ENCODE results near the gene PRPF19. TPM values are rescaled to one million over a fixed set of nuclear protein-coding genes. Genes with fewer than 3 reads are reported as not detected.

PRPF19 gene
- total RNA-seq, 3 donors from 2014 or later (not counting 1 experiment from before 2014, with no cell fraction given): 61.0 to 69.7 (median 67.5) TPM

DNA sequence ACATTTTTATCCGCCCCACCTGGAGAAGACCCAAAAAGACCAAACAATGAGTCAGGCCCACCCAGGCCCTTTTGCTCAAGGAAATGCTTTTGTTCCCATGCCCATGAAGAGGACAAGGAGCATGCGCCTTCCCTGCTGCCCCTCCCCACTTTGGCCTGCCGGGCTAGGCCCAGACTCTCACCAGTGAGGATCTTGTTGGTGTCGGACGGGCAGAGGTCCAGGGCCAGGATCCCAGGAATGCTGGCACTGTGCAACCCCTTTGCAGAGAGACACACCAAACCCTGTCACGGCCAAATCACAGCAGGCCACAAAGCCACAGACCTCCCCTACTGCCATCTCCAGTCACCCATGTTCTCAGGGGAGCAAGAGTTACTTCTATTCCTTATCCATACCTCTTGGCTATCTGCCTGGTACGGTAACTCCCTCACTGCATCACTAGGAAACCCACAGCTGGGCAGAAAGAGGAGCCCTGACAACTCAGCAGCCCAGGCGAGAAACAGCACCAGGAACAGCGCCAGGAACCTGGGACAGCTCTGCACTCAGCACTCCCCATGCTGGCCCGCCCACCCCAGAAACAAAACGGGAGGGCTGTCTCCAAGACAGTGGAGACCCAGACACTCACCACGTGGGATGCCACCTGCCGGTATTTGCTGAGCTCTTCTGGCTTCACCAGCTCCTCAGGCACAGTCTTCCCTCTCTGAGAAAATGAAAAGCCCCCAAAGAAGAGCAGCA is 5.5 kb downstream of the PRPF19 start:
- Histone ChIP-seq H3K27ac (ENCODE audit: low read length) (no peak overlapping the region), H3K4me1 (ENCODE audit: control insufficient read depth, insufficient read depth, low read length) (peaks cover 15% of the 10 kb centered on the region), H3K9me3 (ENCODE audit: control insufficient read depth, insufficient read depth, low read length) (no peaks in the 10 kb centered on the region), H3K27me3 (ENCODE audit: control insufficient read depth, insufficient read depth, low read length) (no peaks in the 10 kb centered on the region), H3K4me3 (ENCODE audit: low read length) (no peak overlapping the region), H3K36me3 (ENCODE audit: control insufficient read depth, insufficient read depth, low read length) (peaks cover 65% of the 10 kb centered on the region)
- TF ChIP-seq, protein P1, sequence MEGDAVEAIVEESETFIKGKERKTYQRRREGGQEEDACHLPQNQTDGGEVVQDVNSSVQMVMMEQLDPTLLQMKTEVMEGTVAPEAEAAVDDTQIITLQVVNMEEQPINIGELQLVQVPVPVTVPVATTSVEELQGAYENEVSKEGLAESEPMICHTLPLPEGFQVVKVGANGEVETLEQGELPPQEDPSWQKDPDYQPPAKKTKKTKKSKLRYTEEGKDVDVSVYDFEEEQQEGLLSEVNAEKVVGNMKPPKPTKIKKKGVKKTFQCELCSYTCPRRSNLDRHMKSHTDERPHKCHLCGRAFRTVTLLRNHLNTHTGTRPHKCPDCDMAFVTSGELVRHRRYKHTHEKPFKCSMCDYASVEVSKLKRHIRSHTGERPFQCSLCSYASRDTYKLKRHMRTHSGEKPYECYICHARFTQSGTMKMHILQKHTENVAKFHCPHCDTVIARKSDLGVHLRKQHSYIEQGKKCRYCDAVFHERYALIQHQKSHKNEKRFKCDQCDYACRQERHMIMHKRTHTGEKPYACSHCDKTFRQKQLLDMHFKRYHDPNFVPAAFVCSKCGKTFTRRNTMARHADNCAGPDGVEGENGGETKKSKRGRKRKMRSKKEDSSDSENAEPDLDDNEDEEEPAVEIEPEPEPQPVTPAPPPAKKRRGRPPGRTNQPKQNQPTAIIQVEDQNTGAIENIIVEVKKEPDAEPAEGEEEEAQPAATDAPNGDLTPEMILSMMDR (IDR thresholded peaks at IDR 0.05): no peak
- DNase-seq (no peak), ATAC-seq (no peak)
- peaks cover 25% of the 10 kb centered on the region for H3K36me3 Mint-ChIP-seq
- H3K4me1 Mint-ChIP-seq: peaks cover 25 to 26% of the 10 kb centered on the region in 2 donors
- intact Hi-C loops (cut with micrococcal nuclease): no loop called here
- no peak overlapping the region for H3K27ac Mint-ChIP-seq
- no peak overlapping the region for H3K4me3 Mint-ChIP-seq
- 96% methylated on average over 13 of the region's 13 CpGs for WGBS (ENCODE audit: insufficient coverage)
- H3K27me3 Mint-ChIP-seq (ENCODE audit: low read depth in 2 of 2): no peaks in the 10 kb centered on the region
- H3K9me3 Mint-ChIP-seq: no peaks in the 10 kb centered on the region

DNA sequence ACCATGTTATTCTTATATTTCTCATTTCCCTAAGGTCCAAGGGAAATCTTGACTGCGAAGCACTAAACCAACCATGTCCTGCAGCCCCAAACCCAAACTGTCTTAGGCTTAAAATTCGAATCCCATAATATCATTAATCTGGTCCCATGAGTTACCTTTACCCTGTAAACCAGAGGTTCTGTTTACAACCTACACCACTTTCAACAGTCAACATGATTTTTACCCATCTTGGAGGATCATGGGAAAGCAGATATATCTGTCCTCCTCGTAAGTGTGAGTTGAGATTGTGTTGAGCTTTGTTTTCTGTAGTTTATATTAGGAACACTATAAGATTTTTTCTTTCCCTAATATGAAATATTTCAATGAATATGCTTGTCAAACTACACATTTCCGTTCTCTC is 6.4 kb downstream of the PRPF19 start:
- Histone ChIP-seq H3K27ac (ENCODE audit: low read length) (no peak overlapping the region), H3K4me1 (ENCODE audit: control insufficient read depth, insufficient read depth, low read length) (peaks cover 7% of the 10 kb centered on the region), H3K27me3 (ENCODE audit: control insufficient read depth, insufficient read depth, low read length) (no peaks in the 10 kb centered on the region), H3K36me3 (ENCODE audit: control insufficient read depth, insufficient read depth, low read length) (peaks cover 73% of the 10 kb centered on the region), H3K9me3 (ENCODE audit: control insufficient read depth, insufficient read depth, low read length) (no peaks in the 10 kb centered on the region), H3K4me3 (ENCODE audit: low read length) (no peak overlapping the region)
- no peaks in the 10 kb centered on the region for H3K9me3 Mint-ChIP-seq
- TF ChIP-seq, protein P1 (IDR thresholded peaks at IDR 0.05): no peak
- H3K4me1 Mint-ChIP-seq: peaks cover 17 to 18% of the 10 kb centered on the region in 2 donors
- no peaks in the 10 kb centered on the region for H3K27me3 Mint-ChIP-seq (ENCODE audit: low read depth in 2 of 2)
- WGBS (ENCODE audit: insufficient coverage): 75% methylated on average over 3 of the region's 4 CpGs
- H3K4me3 Mint-ChIP-seq: no peak overlapping the region
- intact Hi-C loops (cut with micrococcal nuclease): loop anchor here (1.0 kb wide), 1 partner anchor 69 kb away; no protein-coding TSS in a partner anchor
- ATAC-seq: no peak
- peaks cover 32% of the 10 kb centered on the region for H3K36me3 Mint-ChIP-seq
- DNase-seq: no peak
- H3K27ac Mint-ChIP-seq: peak overlapping the region in 1 of 2 donors; percentile 38

- intact Hi-C loops (cut with micrococcal nuclease): loop anchor here (1.0 kb wide), 1 partner anchor 68 kb away; no protein-coding TSS in a partner anchor
- TF ChIP-seq, protein P1 (IDR thresholded peaks at IDR 0.05): peak; percentile 73
- no peak overlapping the region for H3K4me3 ChIP-seq (ENCODE audit: low read length)
- H3K36me3 ChIP-seq (ENCODE audit: control insufficient read depth, insufficient read depth, low read length): peaks cover 78% of the 10 kb centered on the region
- no peaks in the 10 kb centered on the region for H3K27me3 Mint-ChIP-seq (ENCODE audit: low read depth in 2 of 2)
- peaks cover 10 to 13% of the 10 kb centered on the region in 2 donors for H3K4me1 Mint-ChIP-seq
- DNase-seq (peak in 1 of 2 donors; percentile 75), ATAC-seq (peak; percentile 79 to 84 (median 81))
- no peaks in the 10 kb centered on the region for H3K9me3 ChIP-seq (ENCODE audit: control insufficient read depth, insufficient read depth, low read length)
- H3K36me3 Mint-ChIP-seq: peaks cover 37% of the 10 kb centered on the region
- peak overlapping the region in 1 of 2 donors; percentile 38 for H3K27ac Mint-ChIP-seq
- 58% methylated on average over 10 of the region's 12 CpGs for WGBS (ENCODE audit: insufficient coverage)
- H3K4me1 ChIP-seq (ENCODE audit: control insufficient read depth, insufficient read depth, low read length): peaks cover under 1% of the 10 kb centered on the region
- H3K9me3 Mint-ChIP-seq: no peaks in the 10 kb centered on the region
- no peak overlapping the region for H3K27ac ChIP-seq (ENCODE audit: low read length)
- H3K4me3 Mint-ChIP-seq: no peak overlapping the region
- no peaks in the 10 kb centered on the region for H3K27me3 ChIP-seq (ENCODE audit: control insufficient read depth, insufficient read depth, low read length)
Measured at GRCh38 chr11:60899046-60899936, 7.1 kb downstream of the PRPF19 start.

Measured in natural killer cell (primary cell).